Activated T-cell treated with anti-CD3 and anti-CD28 coated beads, Interleukin-2, amount 50 U/mL, for 1 hour (primary cell): ENCODE data around the gene CFAP221.

Experiments used
- DNase-seq: peaks from one replicate; pipeline ENCODE4 v3.0.0-alpha.2; 2020

The CFAP221 gene

DNA sequence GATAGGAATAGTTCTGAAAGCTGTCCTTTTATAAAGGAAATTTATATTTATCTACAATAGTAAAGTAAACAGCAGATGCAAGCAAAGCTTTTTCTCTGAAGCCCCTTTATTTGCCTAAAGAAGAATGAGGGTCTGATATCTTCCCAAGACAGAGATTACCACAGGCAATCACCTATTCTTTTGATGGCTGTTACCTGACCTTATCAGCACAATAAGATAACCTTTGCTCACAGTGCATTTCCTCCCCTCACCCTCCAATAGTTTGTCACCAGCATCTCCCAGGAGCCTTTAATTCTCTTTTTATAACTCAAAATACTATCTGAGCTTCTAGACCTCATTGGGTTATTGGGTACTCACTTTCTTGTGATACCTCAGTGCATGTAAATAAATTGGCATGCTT lies 6.5 kb upstream of the CFAP221 start:
- no peak for DNase-seq

DNA sequence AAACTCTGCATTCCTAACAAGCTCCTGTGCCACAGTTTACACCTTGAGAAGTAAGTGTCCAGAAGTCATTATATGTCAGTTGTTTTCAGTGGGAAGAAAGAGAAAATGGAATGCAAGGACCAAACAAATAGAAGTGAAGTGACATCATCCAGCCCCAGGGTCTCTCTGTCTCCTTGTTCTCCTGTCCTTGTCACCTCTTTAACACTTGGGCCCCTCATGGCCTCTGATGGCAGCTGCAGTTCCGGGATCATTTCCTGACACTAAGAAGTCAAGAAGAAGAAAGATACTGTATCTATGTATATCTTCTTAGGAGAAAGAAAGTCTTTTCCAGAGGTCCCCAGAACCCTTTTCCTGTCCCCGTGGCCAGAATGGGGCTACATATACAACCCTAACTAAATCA lies 2.8 kb upstream of the CFAP221 start:
- DNase-seq: no peak

DNA sequence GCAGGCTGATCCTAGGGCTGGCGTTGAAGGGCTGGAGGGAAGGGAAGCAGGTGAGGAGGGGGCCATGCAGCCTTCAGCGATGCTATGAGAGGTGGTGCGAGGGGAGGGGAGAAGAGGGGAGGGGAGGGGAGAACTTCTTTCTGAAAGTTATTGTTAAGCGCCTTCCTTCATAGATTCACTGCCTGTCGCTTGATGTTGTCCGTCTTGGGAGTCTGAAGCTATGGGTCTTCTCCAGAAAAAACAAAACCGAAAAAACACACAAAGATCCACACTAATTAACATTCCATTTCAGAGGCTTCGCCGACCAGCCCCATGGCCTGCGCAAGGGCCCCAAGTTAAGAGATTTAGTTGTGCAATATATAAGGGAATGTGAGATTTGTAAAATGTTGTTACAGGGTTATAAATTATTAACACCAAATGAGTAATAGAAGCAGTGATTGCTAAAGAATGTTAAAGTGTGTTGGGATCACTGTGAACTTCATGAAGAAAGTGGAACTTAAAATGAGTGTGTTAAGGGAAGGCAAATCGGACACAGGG lies 758 bp downstream of the CFAP221 start:
- DNase-seq: no peak

DNA sequence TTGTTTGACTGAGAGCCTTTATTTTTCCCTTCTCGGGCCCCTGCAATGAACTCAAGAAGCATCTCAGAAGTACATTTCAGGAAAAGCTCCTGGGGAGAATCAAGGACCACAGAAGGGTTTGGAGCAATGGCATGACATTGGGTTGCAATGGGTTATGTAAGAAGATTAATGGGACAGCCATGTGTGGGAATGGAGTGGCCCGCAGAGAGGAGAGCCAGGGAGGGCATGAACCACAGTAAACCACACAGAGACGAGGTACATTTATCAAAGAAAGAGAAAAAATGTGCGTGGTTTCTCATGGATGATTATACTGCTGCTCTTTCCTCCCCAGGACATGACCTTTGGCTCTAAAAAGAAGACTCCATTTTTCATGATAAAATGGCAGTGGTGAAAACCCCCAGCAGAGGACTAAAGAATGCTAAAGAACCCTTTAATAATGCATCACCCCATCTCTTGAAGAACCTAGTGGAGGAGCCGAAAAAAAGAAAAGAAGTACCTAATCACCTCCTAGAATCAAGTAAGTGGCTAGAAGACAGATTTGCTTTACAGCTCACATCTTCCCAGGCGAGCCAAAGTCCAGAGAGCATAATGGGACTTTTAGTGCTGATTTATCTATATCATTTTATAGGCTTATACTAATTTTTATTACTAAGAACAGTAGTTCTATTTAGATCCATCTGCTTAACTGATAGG lies 1.7 kb downstream of the CFAP221 start:
- no peak for DNase-seq

DNA sequence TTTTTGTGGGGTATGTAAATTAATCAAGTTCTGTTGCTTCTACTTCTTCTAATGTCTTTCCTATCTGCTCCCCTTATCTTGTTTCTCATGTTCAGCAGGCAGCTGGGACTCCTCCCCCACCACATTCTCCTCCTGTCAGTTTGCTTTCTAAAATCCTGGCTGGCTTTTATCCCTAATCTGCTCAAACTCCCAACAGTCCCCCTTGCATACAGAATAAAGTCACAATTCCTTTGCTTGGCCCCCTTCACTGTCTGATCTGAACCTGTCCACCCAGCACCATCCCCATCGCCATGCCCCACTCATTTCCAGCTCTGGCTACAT lies 2.2 kb downstream of the CFAP221 start:
- DNase-seq: no peak

DNA sequence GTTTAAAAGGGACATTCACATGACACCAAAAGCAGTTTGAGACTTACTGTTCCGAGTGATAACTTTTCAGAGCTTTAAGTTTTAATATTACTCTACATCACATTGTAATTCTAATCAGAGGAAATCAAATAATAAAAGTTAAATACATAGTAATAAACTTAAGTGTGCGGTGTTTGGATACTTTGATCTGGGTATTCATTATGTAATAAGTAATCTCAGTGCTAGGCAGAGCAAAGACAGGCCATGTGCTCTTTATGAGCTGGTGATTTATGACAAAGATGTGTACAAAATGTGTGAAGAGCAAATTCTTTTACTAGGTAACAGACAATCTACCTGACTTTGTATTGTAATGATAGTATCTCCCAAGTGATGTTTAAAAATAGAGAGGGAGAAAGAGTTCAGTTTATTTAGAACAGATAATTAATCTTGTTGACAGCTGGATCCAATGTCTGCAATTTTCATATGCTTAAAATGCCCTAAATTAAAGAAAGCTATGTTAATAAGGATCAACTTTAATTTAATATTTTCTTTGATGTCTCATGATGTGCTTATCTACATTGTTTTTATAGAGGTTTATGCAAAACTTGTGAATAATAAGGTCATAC lies 4.4 kb downstream of the CFAP221 start:
- no peak for DNase-seq

DNA sequence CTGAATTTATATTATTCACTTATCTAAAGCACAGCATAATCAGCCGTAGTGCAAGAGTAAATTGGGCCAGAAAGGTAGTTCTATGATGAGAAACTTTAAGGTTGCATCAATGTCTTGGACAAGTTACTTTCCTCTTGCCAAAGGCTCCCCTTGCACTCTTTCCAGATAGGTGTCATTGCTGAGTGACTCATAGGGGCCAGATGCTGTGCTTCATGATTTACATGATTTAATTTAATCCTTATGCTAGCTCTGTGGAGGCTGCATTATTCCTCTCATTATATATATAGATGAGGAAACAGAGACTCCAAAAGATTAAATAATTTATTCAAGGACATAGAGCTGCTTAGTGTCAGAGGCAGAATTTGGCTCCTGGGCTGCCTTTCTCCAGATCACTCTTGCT lies 5.0 kb downstream of the CFAP221 start:
- no peak for DNase-seq

DNA sequence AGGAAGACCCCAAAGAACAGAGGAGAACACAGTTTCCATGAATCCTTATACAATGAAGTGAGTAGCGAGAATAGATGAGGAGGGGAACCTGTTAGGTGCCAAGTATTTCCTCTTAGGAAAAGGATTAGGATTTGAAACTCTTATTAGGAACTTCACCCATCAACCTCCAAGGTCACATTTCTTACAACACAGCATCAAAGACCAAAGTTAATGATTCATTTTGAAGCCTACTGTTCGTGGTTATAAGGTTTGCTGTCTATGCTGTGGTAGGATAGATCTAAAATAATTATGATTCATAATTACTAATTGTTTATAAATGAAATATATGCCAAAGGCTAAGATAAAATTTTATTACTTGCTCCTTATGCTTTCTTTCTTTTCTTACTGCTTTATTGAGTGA lies 6.1 kb downstream of the CFAP221 start:
- no peak for DNase-seq

DNA sequence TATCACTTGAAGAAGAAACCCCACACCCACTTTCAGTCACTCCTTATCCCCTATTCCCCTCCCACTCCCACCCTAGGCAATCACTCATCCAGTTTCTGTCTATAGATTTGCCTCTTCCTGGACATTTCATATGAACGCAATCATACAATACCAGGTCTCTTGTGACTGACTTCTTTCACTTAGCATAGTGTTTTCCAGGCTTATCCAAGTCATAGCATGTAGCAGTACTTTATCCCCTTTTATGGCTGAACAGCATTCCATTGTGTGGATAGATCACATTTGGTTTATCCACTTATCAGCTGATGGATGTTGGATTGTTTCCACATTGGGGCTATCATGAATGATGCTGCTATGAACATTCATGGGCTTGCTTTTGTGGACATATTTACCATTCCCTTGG lies 6.6 kb downstream of the CFAP221 start:
- no peak for DNase-seq

DNA sequence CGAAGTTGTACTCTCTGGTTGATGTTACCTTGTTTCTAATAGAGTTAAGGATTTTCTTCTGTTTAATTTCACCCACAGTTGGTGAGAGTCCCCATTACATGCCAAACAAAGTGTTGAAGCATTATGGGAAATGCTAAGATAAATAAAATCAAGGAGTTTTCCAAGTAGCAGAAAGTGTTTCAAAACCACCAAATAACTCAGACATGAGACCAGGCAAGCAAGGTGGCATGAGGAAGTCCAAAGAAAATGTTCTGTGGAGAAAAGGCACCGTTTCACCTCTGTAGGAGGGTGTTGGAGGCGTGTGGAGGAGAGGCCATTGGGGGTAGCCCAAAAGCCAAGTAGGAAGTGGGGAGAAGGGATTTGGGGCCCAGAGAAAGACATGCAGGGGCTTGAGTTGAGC lies 8.7 kb downstream of the CFAP221 start:
- no peak for DNase-seq

DNA sequence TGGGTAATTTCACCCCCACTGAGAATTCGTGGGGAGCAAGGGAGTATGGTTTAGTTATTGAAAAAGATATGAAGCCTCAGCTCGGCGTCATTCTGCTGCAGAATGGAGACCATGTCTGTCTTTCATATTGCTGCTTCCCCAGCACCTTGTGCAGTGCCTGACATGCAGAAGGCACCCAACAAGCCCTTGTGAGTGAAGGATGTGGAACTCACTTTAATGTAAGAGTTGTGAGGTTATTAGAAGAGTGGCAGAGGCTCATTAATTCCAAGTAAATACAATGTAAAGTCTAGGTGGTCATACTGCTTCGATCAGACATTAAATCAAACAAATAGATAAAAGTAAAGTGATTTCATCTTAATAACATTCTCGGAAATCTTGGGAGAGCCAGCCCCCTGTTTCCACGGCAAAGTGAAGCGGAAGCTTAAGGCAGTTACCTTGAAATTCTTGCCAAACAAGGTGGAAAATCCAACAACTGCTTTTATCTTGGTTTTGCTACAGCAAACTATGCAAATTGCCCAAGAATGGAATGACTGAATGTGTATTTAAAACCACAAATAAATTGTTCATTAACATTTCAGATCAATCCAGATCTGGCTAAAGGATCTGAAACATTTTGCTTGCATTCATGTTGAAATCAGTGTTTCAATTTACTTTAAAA lies 9.6 kb downstream of the CFAP221 start:
- DNase-seq: no peak

DNA sequence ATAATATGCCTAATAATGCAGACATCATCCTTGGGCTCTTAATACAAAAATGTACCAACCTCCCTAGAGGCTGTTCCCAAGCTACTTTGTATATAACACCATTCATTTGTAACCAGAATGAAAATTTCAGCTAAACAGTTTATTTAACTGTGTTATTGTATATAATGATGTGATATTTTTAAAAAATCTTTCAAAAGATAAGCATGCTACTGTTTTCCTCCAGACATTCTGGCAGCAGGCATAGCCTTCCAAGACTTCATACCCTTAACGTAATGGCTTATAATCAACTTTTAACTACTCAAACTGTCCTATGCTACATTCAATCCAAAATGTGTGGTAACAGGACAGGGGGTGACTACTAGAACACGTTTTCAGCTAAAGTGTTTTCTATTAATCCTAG lies 21.2 kb downstream of the CFAP221 start:
- no peak for DNase-seq

DNA sequence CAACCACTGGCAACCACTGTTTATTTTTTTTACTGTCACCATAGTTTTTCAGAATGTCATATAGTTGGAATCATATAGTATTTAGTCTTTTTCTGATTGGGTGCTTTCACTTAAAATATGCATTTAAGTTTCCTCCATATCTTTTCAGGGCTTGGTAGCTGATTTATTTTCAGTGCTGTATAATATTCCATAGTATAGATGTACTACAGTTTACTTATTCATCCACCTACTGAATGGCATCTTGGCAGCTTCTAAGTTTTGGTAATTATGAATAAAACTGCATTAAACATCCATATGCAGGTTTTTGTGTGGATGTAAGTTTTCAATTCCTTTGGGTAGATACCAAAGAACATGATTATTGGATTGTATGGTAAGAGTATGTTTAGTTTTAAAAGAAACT lies 23.0 kb downstream of the CFAP221 start:
- DNase-seq: no peak

DNA sequence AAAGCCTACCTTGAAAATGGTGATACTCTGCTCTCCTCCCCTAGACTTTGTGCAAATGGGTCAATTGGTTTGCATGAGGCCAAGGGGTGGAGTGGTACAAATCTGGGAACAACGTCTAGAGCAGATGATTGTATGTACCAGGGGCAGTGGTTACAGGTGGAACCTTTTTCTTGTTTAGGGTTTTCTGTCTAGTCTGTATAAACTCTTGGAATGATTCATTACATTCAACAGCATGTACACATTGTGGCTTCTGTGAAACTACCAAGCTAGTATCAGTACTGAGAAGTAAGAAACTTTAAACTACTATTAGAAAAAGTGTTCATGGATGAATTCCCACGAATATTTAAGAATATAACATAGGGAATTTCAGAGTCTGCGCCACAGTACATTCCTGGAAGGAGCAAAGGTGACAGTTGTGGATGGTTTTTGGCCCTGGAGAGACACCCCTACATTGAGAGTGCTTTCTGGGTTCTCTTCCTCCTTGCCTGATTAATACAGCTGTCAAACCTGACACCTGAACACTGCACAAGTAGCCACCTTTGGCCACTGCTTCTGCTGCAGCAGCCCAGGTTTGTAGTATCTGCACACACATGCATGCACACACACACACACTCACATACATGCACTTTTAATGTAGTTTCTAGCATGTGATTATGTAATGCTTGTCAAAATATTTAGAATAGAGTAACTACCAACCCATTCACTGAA lies 30.0 kb downstream of the CFAP221 start:
- no peak for DNase-seq

DNA sequence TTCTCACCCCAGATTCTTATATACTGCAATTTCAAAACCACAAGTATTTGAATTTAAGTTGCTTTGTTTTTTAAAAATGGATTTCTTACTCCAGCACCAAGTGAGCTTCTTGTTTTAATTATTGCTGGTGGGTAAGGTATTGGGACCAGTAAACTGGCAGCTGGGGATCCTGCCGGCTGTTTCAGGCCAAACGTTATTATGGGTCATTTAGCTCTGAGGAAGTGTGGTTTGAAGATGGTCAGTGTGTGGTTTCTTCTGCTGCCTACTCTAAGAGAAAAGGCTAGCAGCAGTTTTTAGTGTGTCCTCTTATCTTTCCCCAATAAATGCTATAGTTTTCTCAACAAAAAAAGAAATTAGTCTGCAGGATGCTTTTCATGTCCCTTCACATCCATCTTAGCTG lies 30.6 kb downstream of the CFAP221 start:
- no peak for DNase-seq

DNA sequence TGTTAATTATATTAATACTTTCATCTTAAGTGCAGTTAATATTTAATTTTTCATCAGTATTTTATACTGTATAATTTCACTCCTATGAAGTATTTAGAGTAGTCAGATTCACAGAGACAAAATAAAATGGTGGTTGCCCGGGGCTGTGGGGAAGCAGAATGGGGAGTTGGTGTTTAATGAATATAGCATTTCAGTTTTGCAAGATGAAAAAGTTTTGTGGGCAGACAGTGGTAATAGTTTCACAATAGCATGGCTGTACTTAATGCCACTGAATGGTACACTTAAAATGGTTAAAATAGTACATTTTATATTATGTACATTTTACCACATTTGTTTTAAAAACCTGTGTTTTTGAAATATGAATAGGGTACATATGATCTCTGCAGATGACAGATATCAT lies 31.2 kb downstream of the CFAP221 start:
- no peak for DNase-seq

DNA sequence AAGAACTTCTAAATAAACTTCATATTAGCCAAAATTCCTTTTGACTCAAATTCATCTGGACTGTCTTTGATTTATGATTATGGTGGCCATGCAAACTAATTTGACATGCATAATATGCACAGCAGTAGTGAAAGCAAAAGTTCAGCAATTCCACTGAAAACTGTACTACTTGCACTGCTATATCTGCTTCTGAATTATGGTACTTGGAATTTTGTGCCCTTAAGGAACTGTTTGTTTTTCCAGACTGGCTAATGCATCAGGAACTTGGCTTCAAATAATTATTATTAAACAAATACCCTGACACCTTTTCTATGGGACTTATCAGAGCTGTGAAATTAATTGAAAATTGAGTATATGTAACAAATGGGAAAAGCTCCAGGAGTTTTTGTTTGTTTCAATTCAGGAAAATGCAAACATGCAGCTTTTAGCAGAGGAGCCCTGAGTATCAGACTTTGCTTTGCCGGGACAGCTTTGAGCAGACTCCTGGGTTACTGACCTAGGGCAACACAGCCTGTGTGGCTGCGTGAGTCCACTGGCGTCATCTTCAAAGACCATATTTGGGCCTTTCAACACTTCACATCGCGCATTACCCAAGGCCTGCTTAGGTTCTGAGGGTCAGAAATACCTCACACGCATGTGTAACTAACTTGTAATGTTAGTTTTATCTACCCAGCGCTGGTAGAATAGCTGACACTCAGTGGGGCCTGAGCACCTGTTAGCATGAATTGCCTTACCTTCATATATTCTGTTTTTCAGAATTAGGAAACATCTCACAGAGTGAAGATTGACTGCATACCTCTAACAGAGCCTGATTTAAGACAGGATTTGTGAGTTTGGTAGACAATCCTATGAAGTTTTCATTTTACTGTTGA lies 35.4 kb downstream of the CFAP221 start:
- no peak for DNase-seq

DNA sequence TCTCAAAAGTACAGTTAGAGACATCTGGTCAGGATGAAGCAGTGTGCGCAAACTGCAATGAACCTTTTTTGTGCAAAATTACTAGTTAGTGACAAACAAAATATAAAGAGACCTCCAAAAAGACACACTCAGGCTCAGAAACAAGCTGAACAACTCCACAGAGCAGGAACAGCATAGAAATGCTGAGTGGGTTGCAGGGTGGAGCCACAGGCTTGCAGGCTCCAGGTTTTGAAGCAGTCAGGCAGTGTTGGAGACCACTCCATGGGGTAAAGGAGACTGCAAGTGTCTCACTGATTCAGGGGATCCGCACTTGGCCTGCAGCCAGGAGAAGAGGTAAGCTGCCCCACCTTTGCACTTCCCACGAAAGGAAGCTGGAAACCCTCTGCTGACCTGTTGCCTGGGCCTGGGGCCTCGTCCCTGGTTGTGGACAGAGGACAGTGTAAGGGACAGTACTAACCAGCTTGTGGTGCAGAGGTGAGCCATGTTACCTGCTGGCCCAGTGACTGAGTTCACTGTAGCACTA lies 36.4 kb downstream of the CFAP221 start:
- DNase-seq: no peak

DNA sequence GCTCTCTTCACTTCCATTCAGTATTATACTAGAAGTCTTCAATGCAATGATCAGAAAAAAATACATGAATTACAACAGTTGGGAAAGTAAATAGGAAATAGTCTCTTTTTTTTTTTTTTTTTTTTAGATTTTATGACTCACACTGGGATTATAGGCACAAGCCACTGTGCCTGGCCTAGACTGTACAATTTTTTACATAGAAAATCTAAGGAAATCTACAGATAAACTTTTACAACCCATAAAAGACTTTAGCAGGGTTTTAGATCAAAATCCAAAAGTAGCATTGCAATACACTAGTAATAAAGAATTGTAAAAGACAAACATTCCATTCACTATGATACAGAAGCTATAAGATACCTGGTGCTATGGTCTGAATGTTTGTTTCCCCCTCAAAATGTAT lies 39.0 kb downstream of the CFAP221 start:
- DNase-seq: no peak

DNA sequence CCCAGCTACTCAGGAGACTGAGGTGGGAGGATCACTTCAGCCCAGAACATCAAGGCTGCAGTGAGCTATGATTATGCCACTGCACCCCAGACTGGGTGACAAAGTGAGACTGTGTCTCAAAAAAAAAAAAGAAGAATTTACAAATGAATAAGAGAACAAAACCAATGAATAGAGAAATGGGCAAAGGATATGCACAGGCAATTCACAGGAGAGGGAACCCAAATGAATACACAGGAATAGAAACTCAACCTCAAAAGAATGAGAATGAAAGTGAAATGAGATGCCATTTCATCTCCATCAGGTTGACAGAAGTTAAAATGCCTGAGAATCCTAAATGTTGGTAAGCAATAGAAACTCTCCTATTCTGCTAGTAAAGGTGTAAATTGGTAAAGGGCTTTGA lies 40.2 kb downstream of the CFAP221 start:
- no peak for DNase-seq

DNA sequence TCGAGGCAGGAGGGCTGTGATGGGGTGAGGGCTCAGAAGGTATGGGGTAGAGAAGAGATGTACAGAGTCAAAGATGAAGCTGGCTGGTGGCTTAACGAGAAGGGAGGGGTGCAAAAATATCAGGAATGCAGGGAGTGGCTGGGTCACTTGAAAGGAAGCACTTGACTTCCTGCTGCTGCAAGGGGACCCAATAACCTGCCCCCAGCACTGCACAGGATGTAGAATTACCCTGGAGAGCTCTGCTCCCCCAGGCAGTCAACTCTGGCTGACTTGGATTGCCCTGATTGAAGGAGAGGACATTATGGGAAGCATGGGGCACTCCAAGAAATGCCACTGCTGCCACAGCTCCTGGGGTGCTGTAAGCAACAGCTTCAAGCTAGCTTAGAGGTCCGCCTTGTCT lies 41.8 kb downstream of the CFAP221 start:
- DNase-seq: no peak

DNA sequence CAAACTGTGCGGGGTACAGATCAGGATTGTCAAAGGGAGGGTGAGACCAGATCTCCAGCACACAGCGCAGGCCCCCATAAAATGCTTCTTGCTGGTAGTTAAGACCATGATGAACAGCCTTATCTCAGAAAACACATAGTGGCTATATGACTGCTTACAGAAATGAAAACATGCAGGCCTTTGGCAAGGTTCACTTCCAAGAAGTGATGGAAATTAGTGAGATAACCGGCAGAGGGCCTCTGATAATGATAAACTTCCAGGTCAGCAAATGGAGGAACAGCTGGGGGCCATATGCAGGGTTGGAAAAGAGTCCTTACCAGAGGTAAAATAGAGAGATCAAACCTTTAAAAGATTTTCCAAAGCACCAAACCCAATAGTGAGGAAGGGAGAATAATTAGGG lies 46.6 kb downstream of the CFAP221 start:
- DNase-seq: no peak

DNA sequence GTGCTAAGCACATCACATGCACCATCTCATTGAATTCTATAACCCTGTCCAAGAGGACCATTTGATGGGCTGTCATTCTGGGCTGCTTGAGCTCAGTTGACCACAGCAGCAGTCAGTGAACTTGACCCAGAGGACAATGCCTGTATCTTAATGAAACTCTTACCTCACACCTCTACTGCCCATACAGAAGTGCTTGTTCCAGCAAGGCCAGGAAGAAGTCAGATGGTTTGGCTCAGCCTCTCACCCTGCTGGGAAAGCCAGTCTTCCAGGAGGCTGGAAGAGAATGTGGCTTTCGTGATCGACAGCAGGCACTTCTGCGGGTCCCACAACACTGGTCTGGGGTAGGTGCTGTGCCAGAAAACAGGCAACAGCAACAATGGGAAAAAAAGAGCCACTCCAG lies 47.3 kb downstream of the CFAP221 start:
- DNase-seq: no peak
